GM18861 (cell line): ENCODE measurements around the gene ARSG.
"Not testable (repeated sequence)": the region's sequence is repeated elsewhere in the genome, so short reads cannot be mapped to it uniquely, and the experiment has no call there.

Experiments
- ATAC-seq: cut with Tn5 transposase; IDR thresholded peaks from one replicate; pipeline ENCODE4 v1.9.1; 2021; ENCODE audit not compliant: unreplicated experiment

Gene ARSG

GRCh38 chr17:68327823-68328557 lies 36.7 kb downstream of the ARSG start:
- no peak for ATAC-seq

- ATAC-seq = no peak
These were observed 37.4 kb downstream of the ARSG start for GRCh38 chr17:68328676-68329075.

- no peak for ATAC-seq
These were observed 38.0 kb downstream of the ARSG start for GRCh38 chr17:68329331-68329730.

- ATAC-seq = not testable (repeated sequence)
These were observed 40.6 kb downstream of the ARSG start for GRCh38 chr17:68331932-68332331.

- ATAC-seq = no peak
These were observed 43.1 kb downstream of the ARSG start for GRCh38 chr17:68334393-68334792.

- ATAC-seq = no peak
These were observed 50.2 kb downstream of the ARSG start for GRCh38 chr17:68341482-68341881.

GRCh38 chr17:68343976-68344375 lies 52.7 kb downstream of the ARSG start:
- ATAC-seq = no peak

- ATAC-seq = no peak
These were observed 53.4 kb downstream of the ARSG start for GRCh38 chr17:68344701-68345136.

- no peak for ATAC-seq
These were observed 55.2 kb downstream of the ARSG start for GRCh38 chr17:68346448-68346847.

- ATAC-seq = no peak
These were observed 56.1 kb downstream of the ARSG start for GRCh38 chr17:68347380-68347779.

GRCh38 chr17:68349157-68349556 lies 57.9 kb downstream of the ARSG start:
- peak; percentile 71 for ATAC-seq

GRCh38 chr17:68351395-68351794 lies 60.1 kb downstream of the ARSG start:
- ATAC-seq = no peak

GRCh38 chr17:68352041-68352440 lies 60.7 kb downstream of the ARSG start:
- ATAC-seq = no peak

GRCh38 chr17:68352671-68353070 lies 61.4 kb downstream of the ARSG start:
- not testable (repeated sequence) for ATAC-seq

- ATAC-seq = no peak
These were observed 61.8 kb downstream of the ARSG start for GRCh38 chr17:68353111-68353521.

- ATAC-seq = not testable (repeated sequence)
These were observed 63.0 kb downstream of the ARSG start for GRCh38 chr17:68354311-68354710.

- not testable (repeated sequence) for ATAC-seq
These were observed 63.8 kb downstream of the ARSG start for GRCh38 chr17:68355108-68355507.

GRCh38 chr17:68356520-68356919 lies 65.2 kb downstream of the ARSG start:
- ATAC-seq = peak; percentile 86

- no peak for ATAC-seq
These were observed 65.7 kb downstream of the ARSG start for GRCh38 chr17:68356949-68357455.

GRCh38 chr17:68357886-68358285 lies 66.6 kb downstream of the ARSG start:
- ATAC-seq = no peak

- no peak for ATAC-seq
These were observed 68.7 kb downstream of the ARSG start for GRCh38 chr17:68359791-68360535.

- no peak for ATAC-seq
These were observed 74.2 kb downstream of the ARSG start for GRCh38 chr17:68365469-68365868.
